Subcutaneous preadipocyte (primary cell): ENCODE measurements around the gene SH3BGRL3. TPM values are rescaled to one million over a fixed set of nuclear protein-coding genes. Genes with fewer than 3 reads are reported as not detected.

ENCODE experiments used
- total RNA-seq: library from RNA; depleted of rRNA; stranded (reverse); fragments of >200 nt; gene quantifications from 2 replicates; pipeline ENCODE4 v1.2.3, GENCODE V29; 2012

The SH3BGRL3 gene
- 66.3 and 69.1 TPM in 2 replicates for total RNA-seq

DNA sequence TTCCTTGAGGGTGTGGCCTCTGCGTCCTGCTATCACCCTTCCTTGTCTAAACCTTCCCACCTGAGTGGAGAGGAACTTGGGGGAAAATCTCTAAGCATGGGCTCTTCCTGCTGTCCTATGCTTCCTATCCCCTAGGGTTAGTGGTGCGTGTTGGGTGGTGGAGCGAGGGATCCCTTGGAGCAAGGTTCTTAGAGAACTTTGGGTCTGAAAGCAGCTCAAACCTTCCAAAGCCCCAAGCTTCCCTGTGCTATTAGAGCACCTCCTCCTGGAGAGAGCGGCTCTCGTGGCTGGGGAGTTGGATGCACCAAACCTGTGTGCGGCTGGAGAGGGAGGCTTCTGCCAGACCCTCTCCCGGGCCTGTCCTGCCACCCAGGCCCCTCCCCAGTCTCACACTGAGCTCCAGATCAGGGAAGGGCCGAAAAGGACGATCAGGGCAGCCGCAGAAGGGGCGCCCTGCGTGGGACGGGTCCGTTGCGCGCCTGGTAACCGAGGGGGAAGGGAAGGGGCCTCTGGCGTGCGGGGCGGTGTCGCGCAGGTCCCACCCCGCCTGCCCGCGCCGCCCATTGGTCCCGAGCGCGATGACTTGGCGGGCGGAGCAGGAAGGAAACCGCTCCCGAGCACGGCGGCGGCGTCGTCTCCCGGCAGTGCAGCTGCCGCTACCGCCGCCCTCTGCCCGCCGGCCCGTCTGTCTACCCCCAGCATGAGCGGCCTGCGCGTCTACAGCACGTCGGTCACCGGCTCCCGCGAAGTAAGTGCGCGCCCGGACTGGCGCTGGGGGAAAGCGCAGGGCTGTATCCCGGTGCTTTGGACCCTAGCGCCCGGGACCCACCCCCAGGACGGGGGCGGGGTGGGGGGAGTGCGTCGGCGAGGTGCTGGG lies at the start of gene SH3BGRL3:
SH3BGRL3 (plus strand) TSS at position 631 of the 877 bp plus-strand sequence; CDS start at position 701, 70 bp downstream.

DNA sequence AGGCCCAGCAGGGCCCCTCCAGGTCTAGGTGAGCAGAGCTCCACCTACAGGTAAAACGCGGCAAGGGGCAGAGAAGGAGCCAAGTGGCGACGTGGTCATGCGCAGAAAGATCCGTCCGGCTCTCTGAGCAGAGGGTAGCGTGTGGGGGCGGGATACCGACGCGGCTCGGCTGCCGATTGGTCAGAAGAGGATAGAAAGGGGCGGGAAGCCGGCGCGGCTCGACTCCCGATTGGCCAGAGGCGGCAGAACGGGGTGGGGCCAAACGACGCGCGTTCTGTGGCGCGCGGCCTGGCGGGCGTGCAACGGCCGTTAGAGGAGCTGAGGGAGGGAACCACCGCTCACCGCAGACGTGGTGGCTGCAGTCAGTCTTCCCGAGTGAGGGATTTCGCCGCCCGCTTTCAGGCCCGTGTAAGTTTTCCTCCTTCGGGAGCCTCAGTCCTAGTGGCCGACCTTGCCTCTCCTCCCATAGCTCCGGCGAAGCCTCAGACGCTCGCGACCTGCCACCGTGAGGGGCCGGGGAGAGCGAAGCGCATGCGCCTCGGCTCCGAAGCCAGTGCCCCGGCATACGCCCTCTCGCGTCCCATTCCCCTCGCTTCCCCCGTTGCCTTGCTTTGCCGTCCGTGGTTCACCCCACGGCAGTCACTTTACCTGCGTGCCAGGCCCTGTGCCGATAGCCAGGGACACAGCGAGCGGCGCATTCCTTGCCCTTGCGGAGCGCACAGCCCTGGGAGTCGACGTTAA lies 45.8 kb upstream of the SH3BGRL3 start, which contains the start of gene CEP85:
CEP85 (plus strand) TSS at position 298 of the 741 bp plus-strand sequence. CDS start 5,584 bp downstream, outside the sequence.

DNA sequence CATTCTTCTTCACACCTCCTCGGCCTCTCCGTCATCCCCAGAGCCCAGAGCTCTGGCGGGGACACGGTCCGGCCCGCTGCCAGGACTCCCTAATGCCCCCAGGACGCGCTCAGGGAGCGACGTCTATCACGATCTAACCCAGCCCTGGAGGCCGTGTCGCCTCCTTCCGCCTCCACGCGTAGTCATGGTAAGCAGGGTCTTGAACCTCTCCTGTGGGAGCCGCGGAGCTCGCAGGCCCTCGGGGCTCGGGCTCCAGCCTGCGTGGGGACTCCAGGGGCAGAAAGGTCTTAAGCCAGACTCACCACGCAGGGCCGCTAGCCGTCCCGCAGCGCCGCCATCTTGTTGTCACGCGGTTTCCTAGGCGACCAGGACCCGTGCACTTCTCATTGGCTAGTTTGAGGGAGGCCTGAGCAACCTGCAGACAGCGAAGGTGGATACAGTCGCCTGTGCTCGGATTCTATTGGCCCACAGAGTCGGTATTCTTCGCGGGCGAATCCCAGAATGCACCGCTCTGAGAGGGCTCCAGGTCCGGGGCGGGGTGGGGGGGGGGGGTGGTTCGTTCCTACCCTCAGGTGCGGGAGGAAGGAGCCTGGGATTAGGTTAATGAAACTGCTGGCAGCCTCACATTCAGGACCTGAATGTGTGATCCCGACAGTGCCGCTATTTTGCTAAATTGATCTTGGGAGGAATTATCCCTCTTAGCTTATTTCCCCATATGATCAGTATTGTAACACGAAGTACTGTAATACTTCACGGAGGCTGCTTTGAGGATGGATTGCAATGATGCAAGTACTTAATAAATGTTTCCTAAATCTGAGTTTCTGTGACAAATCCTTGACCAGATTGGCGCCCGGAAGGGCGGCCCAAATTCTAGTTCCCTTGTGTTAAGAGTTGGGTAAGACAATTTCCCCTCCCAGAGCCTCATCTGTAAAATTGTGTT lies 26.7 kb downstream of the SH3BGRL3 start, which contains the start of gene UBXN11:
UBXN11 (minus strand) TSS at position 347 of the 940 bp plus-strand sequence. CDS start 3,753 bp downstream, outside the sequence.

DNA sequence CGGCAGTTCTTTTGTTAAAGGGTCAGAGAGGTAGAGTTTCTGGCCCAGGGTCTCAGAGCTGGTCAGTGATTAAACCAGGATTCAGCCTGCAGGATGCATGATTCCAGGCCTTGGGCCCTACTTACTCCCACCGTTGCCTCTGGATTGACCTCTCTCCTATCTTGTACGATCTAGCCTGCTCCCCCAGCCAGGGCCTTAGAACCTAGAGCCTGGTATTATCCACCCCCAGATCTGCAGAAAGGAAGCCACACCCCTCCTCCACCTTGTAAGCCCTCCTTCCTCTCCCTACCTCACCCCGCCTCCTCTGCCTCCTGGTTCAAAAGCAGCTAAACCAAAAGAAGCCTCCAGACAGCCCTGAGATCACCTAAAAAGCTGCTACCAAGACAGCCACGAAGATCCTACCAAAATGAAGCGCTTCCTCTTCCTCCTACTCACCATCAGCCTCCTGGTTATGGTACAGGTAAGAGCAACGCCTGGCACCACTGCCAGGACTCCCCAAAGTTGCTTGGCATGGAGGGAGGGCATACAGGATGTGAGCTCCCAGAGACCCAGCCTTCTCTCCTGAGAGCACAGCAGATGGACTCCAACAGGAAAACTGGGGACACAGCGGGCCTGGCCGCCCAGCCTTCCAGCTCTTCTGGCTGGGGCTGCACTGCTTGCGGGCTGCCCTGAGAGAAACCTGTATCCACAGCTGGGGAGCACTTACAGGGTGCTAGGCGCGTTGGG lies 37.9 kb downstream of the SH3BGRL3 start, which contains the start of gene CD52:
CD52 (plus strand) TSS at position 347 of the 726 bp plus-strand sequence; CDS start at position 407, 60 bp downstream.

Other genes with a start within 250 kb of the SH3BGRL3 start
- gene SLC30A2, start 234.0 kb upstream of the SH3BGRL3 start, total RNA-seq, result not detected in 2 replicates
- gene TRIM63, start 212.5 kb upstream of the SH3BGRL3 start, total RNA-seq, result under 0.01 TPM in 1 of 2 replicates, not detected in the other
- gene PDIK1L, start 168.3 kb upstream of the SH3BGRL3 start, total RNA-seq, result 2.9 and 4.7 TPM in 2 replicates
- gene FAM110D, start 121.0 kb upstream of the SH3BGRL3 start, total RNA-seq, result not detected in 2 replicates
- not detected in 2 replicates for gene C1orf232, start 111.1 kb upstream of the SH3BGRL3 start, total RNA-seq
- 23.7 and 37.5 TPM in 2 replicates for gene ZNF593, start 110.2 kb upstream of the SH3BGRL3 start, total RNA-seq
- gene ZNF593OS, start 108.3 kb upstream of the SH3BGRL3 start, total RNA-seq, result under 0.01 TPM in 1 of 2 replicates, not detected in the other
- gene CNKSR1, start 102.6 kb upstream of the SH3BGRL3 start, total RNA-seq, result under 0.01 TPM in 1 of 2 replicates, not detected in the other
- gene CATSPER4, start 89.5 kb upstream of the SH3BGRL3 start, total RNA-seq, result not detected in 2 replicates
- 6.6 and 15.6 TPM in 2 replicates for gene CEP85, start 45.9 kb upstream of the SH3BGRL3 start, total RNA-seq
- 6.5 and 8.8 TPM in 2 replicates for gene UBXN11, start 26.6 kb downstream of the SH3BGRL3 start, total RNA-seq
- gene CD52, start 37.9 kb downstream of the SH3BGRL3 start, total RNA-seq, result 0.98 TPM in 1 of 2 replicates, not detected in the other
- not detected in 2 replicates for gene CRYBG2, start 74.0 kb downstream of the SH3BGRL3 start, total RNA-seq
- not detected in 2 replicates for gene ZNF683, start 92.7 kb downstream of the SH3BGRL3 start, total RNA-seq
- gene LIN28A, start 130.7 kb downstream of the SH3BGRL3 start, total RNA-seq, result not detected in 2 replicates
- 49.6 and 49.9 TPM in 2 replicates for gene DHDDS, start 152.2 kb downstream of the SH3BGRL3 start, total RNA-seq
- 273 and 293 TPM in 2 replicates for gene HMGN2, start 192.4 kb downstream of the SH3BGRL3 start, total RNA-seq
- gene RPS6KA1, start 249.7 kb downstream of the SH3BGRL3 start, total RNA-seq, result 3.7 and 7.0 TPM in 2 replicates